ENCODE measurements around the gene FBRSL1. TPM values are rescaled to one million over a fixed set of nuclear protein-coding genes. Genes with fewer than 3 reads are reported as not detected.

Gene FBRSL1
- total RNA-seq, 1 donor from 2014 or later: 199 TPM

DNA sequence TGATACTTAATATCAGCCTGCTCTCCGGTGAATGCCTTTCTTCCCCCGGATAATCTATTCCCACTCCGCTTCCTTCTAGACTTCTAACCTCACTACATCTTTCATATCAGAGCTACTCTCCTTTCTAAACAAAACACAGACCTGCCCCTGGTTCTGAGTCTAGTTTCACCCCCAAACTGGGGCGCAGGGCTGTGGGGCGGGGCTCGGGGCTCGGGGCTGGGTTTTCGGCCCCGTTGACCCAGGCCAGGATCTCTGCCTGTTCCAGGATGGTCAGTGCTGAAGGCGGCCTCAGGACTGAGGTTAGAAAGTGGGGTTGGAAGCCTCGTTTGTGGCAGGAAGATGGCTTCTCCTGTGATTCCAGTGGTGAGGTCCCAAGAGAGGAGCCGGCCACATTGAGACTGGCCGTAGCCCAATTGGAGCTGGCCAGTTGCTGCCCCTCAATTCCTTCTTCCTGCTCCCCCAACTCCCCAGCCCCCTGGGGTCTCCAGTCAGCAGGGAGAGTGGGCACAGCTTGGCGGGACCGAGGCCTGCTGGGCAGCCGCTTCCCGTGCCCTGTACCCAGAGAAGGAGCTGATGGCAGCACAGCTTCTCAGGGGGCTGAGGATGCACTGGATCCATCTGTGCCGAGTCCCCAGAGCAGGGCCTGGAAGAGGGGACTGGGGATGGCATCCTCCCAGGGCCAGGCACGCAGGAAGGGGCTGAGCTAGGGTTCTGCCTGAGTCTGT, 67.5 kb downstream of the FBRSL1 start:
- H3K4me3 Mint-ChIP-seq (ENCODE audit: low read depth): no peak overlapping the region
- no peak for DNase-seq (ENCODE audit: low spot score, unreplicated experiment)
- no peak overlapping the region for H3K27ac Mint-ChIP-seq
- peaks cover 13% of the 10 kb centered on the region for H3K27me3 Mint-ChIP-seq
- peaks cover 4% of the 10 kb centered on the region for H3K36me3 Mint-ChIP-seq (ENCODE audit: insufficient read depth)
- TF ChIP-seq, protein P1, sequence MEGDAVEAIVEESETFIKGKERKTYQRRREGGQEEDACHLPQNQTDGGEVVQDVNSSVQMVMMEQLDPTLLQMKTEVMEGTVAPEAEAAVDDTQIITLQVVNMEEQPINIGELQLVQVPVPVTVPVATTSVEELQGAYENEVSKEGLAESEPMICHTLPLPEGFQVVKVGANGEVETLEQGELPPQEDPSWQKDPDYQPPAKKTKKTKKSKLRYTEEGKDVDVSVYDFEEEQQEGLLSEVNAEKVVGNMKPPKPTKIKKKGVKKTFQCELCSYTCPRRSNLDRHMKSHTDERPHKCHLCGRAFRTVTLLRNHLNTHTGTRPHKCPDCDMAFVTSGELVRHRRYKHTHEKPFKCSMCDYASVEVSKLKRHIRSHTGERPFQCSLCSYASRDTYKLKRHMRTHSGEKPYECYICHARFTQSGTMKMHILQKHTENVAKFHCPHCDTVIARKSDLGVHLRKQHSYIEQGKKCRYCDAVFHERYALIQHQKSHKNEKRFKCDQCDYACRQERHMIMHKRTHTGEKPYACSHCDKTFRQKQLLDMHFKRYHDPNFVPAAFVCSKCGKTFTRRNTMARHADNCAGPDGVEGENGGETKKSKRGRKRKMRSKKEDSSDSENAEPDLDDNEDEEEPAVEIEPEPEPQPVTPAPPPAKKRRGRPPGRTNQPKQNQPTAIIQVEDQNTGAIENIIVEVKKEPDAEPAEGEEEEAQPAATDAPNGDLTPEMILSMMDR (IDR thresholded peaks at IDR 0.05; ENCODE audit: unreplicated experiment): no peak
- H3K4me1 Mint-ChIP-seq (ENCODE audit: low read depth): peaks cover 2% of the 10 kb centered on the region
- no peaks in the 10 kb centered on the region for H3K9me3 Mint-ChIP-seq (ENCODE audit: low read depth)

GRCh38 chr12:132558042-132558856, 68.3 kb downstream of the FBRSL1 start:
- H3K27ac Mint-ChIP-seq: no peak overlapping the region
- H3K27me3 Mint-ChIP-seq: peaks cover 12% of the 10 kb centered on the region
- TF ChIP-seq, protein P1 (IDR thresholded peaks at IDR 0.05; ENCODE audit: unreplicated experiment): no peak
- peaks cover 3% of the 10 kb centered on the region for H3K36me3 Mint-ChIP-seq (ENCODE audit: insufficient read depth)
- peaks cover 5% of the 10 kb centered on the region for H3K4me1 Mint-ChIP-seq (ENCODE audit: low read depth)
- DNase-seq (ENCODE audit: low spot score, unreplicated experiment): no peak
- H3K4me3 Mint-ChIP-seq (ENCODE audit: low read depth): peak overlapping the region; percentile 51
- no peaks in the 10 kb centered on the region for H3K9me3 Mint-ChIP-seq (ENCODE audit: low read depth)

GRCh38 chr12:132558861-132559623, 69.1 kb downstream of the FBRSL1 start:
- TF ChIP-seq, protein P1 (IDR thresholded peaks at IDR 0.05; ENCODE audit: unreplicated experiment): no peak
- Mint-ChIP-seq H3K9me3 (ENCODE audit: low read depth) (no peaks in the 10 kb centered on the region), H3K36me3 (ENCODE audit: insufficient read depth) (peaks cover 5% of the 10 kb centered on the region), H3K27ac (peak overlapping the region; percentile 13), H3K4me3 (ENCODE audit: low read depth) (peak overlapping the region; percentile 70), H3K4me1 (ENCODE audit: low read depth) (peaks cover 7% of the 10 kb centered on the region), H3K27me3 (peaks cover 12% of the 10 kb centered on the region)
- DNase-seq (ENCODE audit: low spot score, unreplicated experiment): no peak

- H3K4me1 Mint-ChIP-seq (ENCODE audit: low read depth): peaks cover 7% of the 10 kb centered on the region
- H3K4me3 Mint-ChIP-seq (ENCODE audit: low read depth): peak overlapping the region; percentile 71
- no peak overlapping the region for H3K27ac Mint-ChIP-seq
- no peaks in the 10 kb centered on the region for H3K9me3 Mint-ChIP-seq (ENCODE audit: low read depth)
- H3K27me3 Mint-ChIP-seq: peaks cover 10% of the 10 kb centered on the region
- TF ChIP-seq, protein P1 (IDR thresholded peaks at IDR 0.05; ENCODE audit: unreplicated experiment): peak; percentile 21
- peak; percentile 56 for DNase-seq (ENCODE audit: low spot score, unreplicated experiment)
- H3K36me3 Mint-ChIP-seq (ENCODE audit: insufficient read depth): peaks cover 5% of the 10 kb centered on the region
Observed at GRCh38 chr12:132559652-132560363, 69.9 kb downstream of the FBRSL1 start.

DNA sequence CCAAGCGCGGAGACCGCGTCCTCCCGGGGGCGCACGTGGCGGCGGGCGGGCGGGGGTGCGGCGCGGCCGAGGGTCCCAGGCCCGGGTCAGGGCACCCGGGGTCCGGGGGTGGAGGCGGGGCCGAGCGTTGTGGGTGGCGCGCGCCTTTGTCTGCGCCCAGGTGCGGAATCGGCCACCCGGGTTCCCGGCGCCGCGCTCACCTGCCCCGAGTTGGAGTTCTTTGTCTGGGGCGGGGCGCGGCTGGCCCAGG, 70.3 kb downstream of the FBRSL1 start:
- TF ChIP-seq, protein P1 (IDR thresholded peaks at IDR 0.05; ENCODE audit: unreplicated experiment): no peak
- H3K4me3 Mint-ChIP-seq (ENCODE audit: low read depth): peak overlapping the region; percentile 89

More for the DNA sequence above, 70.3 kb downstream of the FBRSL1 start:
- peaks cover 7% of the 10 kb centered on the region for H3K36me3 Mint-ChIP-seq (ENCODE audit: insufficient read depth)
- peaks cover 8% of the 10 kb centered on the region for H3K27me3 Mint-ChIP-seq
- H3K4me1 Mint-ChIP-seq (ENCODE audit: low read depth): peaks cover 8% of the 10 kb centered on the region
- no peak for DNase-seq (ENCODE audit: low spot score, unreplicated experiment)
- no peak overlapping the region for H3K27ac Mint-ChIP-seq
- H3K9me3 Mint-ChIP-seq (ENCODE audit: low read depth): no peaks in the 10 kb centered on the region
